GM12878 (cell line): ENCODE results near the gene TIGD1. TPM values are rescaled to one million over a fixed set of nuclear protein-coding genes. Genes with fewer than 3 reads are reported as not detected.

Experiments
- ATAC-seq: fragments of 200-7000 bp; cut with Tn5 transposase; 3 replicates; pipeline ENCODE4 v1.9.1; 2020; ENCODE audit warnings: mild to moderate bottlenecking, moderate library complexity
- BruUV-seq: library from RNA; stranded (reverse); fragments of 400-500 nt; replicated peaks from 2 replicates; lab custom pipeline; 2021; lab: Mats Ljungman, UMichigan
- CTCF ChIA-PET: fragments of 300-600 bp; sonication (Branson Sonifier 250); formaldehyde crosslinking; extraction: SDS; loops from one replicate; lab custom pipeline; 2021; ENCODE audit warnings: inconsistent platforms; lab: Yijun Ruan, JAX
- POLR2A ChIA-PET: fragments of 350-600 bp; formaldehyde crosslinking; extraction: SDS; loops from one replicate; lab custom pipeline; 2021; ENCODE audit warnings: inconsistent platforms; lab: Charles Lee
- RAD21 ChIA-PET: fragments of 300-600 bp; sonication (Branson Sonifier 250); formaldehyde crosslinking; loops from one replicate; lab custom pipeline; 2023; ENCODE audit warnings: antibody characterized with exemption; ENCODE audit not compliant: unreplicated experiment; lab: Charles Lee
- SMC1A ChIA-PET: fragments of 300-600 bp; sonication (Branson Sonifier 250); formaldehyde crosslinking; loops from one replicate; lab custom pipeline; 2023; ENCODE audit not compliant: unreplicated experiment, uncharacterized antibody; lab: Charles Lee
- DNase-seq: peaks from one replicate; pipeline ENCODE4 v3.0.0-alpha.2; 2011; ENCODE audit warnings: low read depth, low spot score
- FAIRE-seq: peaks from 3 replicates; lab custom pipeline; 2011; peaks lifted over from hg19 to GRCh38; lab: Jason Lieb, UNC
- H2AFZ ChIP-seq: 2 replicates; pipeline ENCODE4 v1.6.0; 2011; ENCODE audit warnings: low read depth, low read length, control low read depth; ENCODE audit not compliant: control insufficient read depth
- H3K27ac ChIP-seq: 2 replicates; pipeline ENCODE4 v1.5.1; 2011; ENCODE audit warnings: control low read depth; ENCODE audit not compliant: control insufficient read depth, insufficient read depth
- H3K27me3 ChIP-seq, 2 experiments: replicated peaks in 1 of 2; 2 replicates each; pipeline versions ENCODE4 v1.6.0 to v1.6.1; 2011; ENCODE audit warnings: low read length in 1 of 2; ENCODE audit not compliant: control insufficient read depth in 2 of 2, insufficient read depth in 2 of 2
- H3K36me3 ChIP-seq, 2 experiments: 2 replicates each; pipeline ENCODE4 v1.5.1; 2011; ENCODE audit warnings: low read length in 1 of 2; ENCODE audit not compliant: control insufficient read depth in 2 of 2, insufficient read depth in 2 of 2
- H3K4me1 ChIP-seq: 2 replicates; pipeline ENCODE4 v1.6.1; 2011; ENCODE audit warnings: mild to moderate bottlenecking, low read length, moderate library complexity, mixed read lengths; ENCODE audit not compliant: control insufficient read depth, insufficient read depth
- H3K4me2 ChIP-seq: 2 replicates; pipeline ENCODE4 v1.6.0; 2011; ENCODE audit warnings: control low read depth; ENCODE audit not compliant: control insufficient read depth, insufficient read depth
- H3K4me3 ChIP-seq: fragments of 200-600 bp; sonication (generic); 2 replicates; pipeline ENCODE4 v1.5.1; 2016
- H3K79me2 ChIP-seq: 2 replicates; pipeline ENCODE4 v1.6.0; 2011; ENCODE audit warnings: low read length; ENCODE audit not compliant: control insufficient read depth, insufficient read depth
- H3K9ac ChIP-seq: 2 replicates; pipeline ENCODE4 v1.8.0; 2011; ENCODE audit warnings: low read length, control low read depth, mixed read lengths; ENCODE audit not compliant: control insufficient read depth, insufficient read depth
- H3K9me3 ChIP-seq: replicated peaks from 3 replicates; pipeline ENCODE4 v1.5.1; 2011; ENCODE audit warnings: mild to moderate bottlenecking, low read length; ENCODE audit not compliant: control insufficient read depth, insufficient read depth
- H4K20me1 ChIP-seq: 2 replicates; pipeline ENCODE4 v1.6.0; 2011; ENCODE audit not compliant: control insufficient read depth, insufficient read depth
- BCL11A ChIP-seq: IDR thresholded peaks from 2 replicates; pipeline ENCODE4 v1.6.1; 2011; ENCODE audit warnings: low read depth, low read length
- CHD4 ChIP-seq: fragments of 200-600 bp; sonication (generic); IDR thresholded peaks from 2 replicates; pipeline ENCODE4 v1.6.1; 2016; ENCODE audit warnings: mild to moderate bottlenecking
- DPF2 ChIP-seq: fragments of 450-650 bp; IDR thresholded peaks from 2 replicates; pipeline ENCODE4 v1.6.1; 2017; ENCODE audit warnings: mild to moderate bottlenecking
- FOXM1 ChIP-seq: IDR thresholded peaks from 2 replicates; pipeline ENCODE4 v1.6.1; 2012; ENCODE audit warnings: low read depth, mild to moderate bottlenecking, inconsistent platforms, low read length, moderate library complexity
- KDM1A ChIP-seq: fragments of 200-600 bp; sonication (generic); IDR thresholded peaks from 2 replicates; pipeline ENCODE4 v1.6.1; 2016; ENCODE audit warnings: borderline replicate concordance
- MXI1 ChIP-seq: fragments of 150-350 bp; IDR thresholded peaks from 2 replicates; pipeline ENCODE4 v1.6.1; 2011; ENCODE audit warnings: low read depth, mild to moderate bottlenecking, inconsistent platforms, low read length, improper control_type of control experiment
- NR2C1 ChIP-seq: fragments of 450-650 bp; IDR thresholded peaks from 2 replicates; pipeline ENCODE4 v1.6.1; 2017; ENCODE audit warnings: antibody characterized with exemption, mild to moderate bottlenecking, moderate library complexity
- PAX8 ChIP-seq: fragments of 450-650 bp; IDR thresholded peaks from 2 replicates; pipeline ENCODE4 v1.6.1; 2017; ENCODE audit warnings: mild to moderate bottlenecking, moderate library complexity
- SREBF2 ChIP-seq: IDR thresholded peaks from 2 replicates; pipeline ENCODE4 v1.6.1; 2012; ENCODE audit warnings: mild to moderate bottlenecking, low read length
- ZNF207 ChIP-seq: fragments of 450-650 bp; IDR thresholded peaks from 2 replicates; pipeline ENCODE4 v1.6.1; 2014; ENCODE audit warnings: antibody characterized with exemption, mild to moderate bottlenecking, borderline replicate concordance
- ZNF622 ChIP-seq: fragments of 450-650 bp; IDR thresholded peaks from 2 replicates; pipeline ENCODE4 v1.6.1; 2017; ENCODE audit warnings: mild to moderate bottlenecking, inconsistent platforms
- WGBS: methylation state at CpG from one replicate; pipeline ENCODE4 v1.1.6; 2016; ENCODE audit warnings: low lambda C conversion rate; ENCODE audit not compliant: insufficient replicate concordance, insufficient coverage; ENCODE audit errors: missing lambda C conversion rate; 5-methylcytosine and 5-hydroxymethylcytosine counted together
- in situ Hi-C: fragments of 300-500 bp; cut with MboI; formaldehyde crosslinking; loops from 9 replicates; pipeline ENCODE4 v1.14.3; 2018; ENCODE audit warnings: mixed read lengths
- intact Hi-C: fragments of 100-400 bp; cut with micrococcal nuclease; formaldehyde crosslinking; loops from one replicate; pipeline ENCODE4 v1.14.2; 2022; ENCODE audit not compliant: unreplicated experiment
- polyA plus RNA-seq, 11 experiments: library from polyadenylated mRNA; depleted of rRNA in 4 of 11; unstranded in 6 of 11; stranded (reverse) in 5 of 11; fragments of >200 nt; fragmentation: Nextera tagmentation in 4 of 11; fragmentation: Illumina TruSeq in 1 of 11; extraction: Ambion mirVana in 4 of 11; extraction: Trizol in 1 of 11; gene quantifications; 1 replicate in 1 of 11; 2 replicates in 10 of 11; pipeline versions ENCODE4 v1.2.1 to v1.2.3, GENCODE V29; 2011 to 2016; ENCODE audit warnings: inconsistent platforms in 2 of 11, missing spikeins in 2 of 11, low read depth in 1 of 11
- total RNA-seq, 4 experiments: library from RNA; depleted of rRNA in 3 of 4; stranded (reverse); fragments of >200 nt in 3 of 4; fragmentation: Illumina TruSeq in 1 of 4; extraction: Trizol in 1 of 4; gene quantifications; 2 replicates each; pipeline versions ENCODE4 v1.2.1 to v1.2.3, GENCODE V29; 2013 to 2021
- TF ChIP-seq, protein P1 (sequence below): fragments of 450-650 bp; IDR thresholded peaks from 2 replicates; pipeline ENCODE4 v1.6.1; 2017; ENCODE audit warnings: mild to moderate bottlenecking
- TF ChIP-seq, protein P2 (sequence below): IDR thresholded peaks from 2 replicates; pipeline ENCODE4 v1.6.1; 2012; ENCODE audit warnings: low read depth, low read length, improper control_type of control experiment

The TIGD1 gene
- total and polyA plus RNA-seq, 10 of the 15 experiments (the other 5 are each of a cell fraction or from before 2014, with no cell fraction given) = 1.4 to 8.4 (median 5.6) TPM

DNA sequence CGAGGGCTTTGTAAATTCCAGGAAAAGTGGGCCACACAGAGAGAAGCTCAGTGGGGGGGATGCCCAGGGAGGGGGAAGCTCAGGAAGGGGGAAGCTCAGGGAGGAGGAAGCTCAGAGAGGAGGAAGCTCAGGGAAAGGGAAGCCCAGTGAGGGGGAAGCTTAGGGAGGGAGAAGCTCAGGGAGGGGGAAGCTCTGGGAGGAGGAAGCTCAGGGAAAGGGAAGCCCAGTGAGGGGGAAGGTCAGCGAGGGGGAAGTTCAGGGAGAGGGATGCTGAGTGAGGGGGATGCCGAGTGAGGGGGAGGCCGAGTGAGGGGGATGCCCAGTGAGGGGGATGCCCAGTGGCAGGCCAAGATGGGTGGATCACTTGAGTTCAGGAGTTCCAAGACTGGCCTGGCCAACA, 11.7 kb downstream of the TIGD1 start (continued):
- TF ChIP-seq, protein P1, sequence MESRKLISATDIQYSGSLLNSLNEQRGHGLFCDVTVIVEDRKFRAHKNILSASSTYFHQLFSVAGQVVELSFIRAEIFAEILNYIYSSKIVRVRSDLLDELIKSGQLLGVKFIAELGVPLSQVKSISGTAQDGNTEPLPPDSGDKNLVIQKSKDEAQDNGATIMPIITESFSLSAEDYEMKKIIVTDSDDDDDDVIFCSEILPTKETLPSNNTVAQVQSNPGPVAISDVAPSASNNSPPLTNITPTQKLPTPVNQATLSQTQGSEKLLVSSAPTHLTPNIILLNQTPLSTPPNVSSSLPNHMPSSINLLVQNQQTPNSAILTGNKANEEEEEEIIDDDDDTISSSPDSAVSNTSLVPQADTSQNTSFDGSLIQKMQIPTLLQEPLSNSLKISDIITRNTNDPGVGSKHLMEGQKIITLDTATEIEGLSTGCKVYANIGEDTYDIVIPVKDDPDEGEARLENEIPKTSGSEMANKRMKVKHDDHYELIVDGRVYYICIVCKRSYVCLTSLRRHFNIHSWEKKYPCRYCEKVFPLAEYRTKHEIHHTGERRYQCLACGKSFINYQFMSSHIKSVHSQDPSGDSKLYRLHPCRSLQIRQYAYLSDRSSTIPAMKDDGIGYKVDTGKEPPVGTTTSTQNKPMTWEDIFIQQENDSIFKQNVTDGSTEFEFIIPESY = no peak
- TF ChIP-seq KDM1A (no peak), CHD4 (no peak), ZNF207 (no peak), FOXM1 (no peak), NR2C1 (no peak), BCL11A (no peak)
- TF ChIP-seq, protein P2, sequence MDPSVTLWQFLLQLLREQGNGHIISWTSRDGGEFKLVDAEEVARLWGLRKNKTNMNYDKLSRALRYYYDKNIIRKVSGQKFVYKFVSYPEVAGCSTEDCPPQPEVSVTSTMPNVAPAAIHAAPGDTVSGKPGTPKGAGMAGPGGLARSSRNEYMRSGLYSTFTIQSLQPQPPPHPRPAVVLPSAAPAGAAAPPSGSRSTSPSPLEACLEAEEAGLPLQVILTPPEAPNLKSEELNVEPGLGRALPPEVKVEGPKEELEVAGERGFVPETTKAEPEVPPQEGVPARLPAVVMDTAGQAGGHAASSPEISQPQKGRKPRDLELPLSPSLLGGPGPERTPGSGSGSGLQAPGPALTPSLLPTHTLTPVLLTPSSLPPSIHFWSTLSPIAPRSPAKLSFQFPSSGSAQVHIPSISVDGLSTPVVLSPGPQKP = no peak

DNA sequence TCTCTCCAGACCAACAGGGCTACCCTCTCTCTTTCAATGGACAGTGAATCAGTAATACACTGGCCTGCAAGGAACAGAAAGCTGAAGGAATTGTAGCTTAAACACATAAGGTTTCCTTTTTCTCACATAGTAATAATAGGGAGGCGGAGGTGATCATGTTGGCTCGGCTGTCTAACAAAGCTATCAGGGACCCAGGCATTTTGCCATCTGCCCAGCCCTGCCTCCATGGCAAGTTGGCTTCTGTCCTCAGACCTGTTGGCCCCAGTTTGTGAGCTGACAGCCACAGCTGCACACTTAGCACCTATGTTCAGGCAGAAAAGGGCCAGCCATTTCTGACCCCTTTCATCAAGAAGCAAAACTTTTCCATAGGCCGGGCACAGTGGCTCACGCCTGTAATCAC, 12.9 kb downstream of the TIGD1 start:
- Histone ChIP-seq H2AFZ (no peak overlapping the region), H3K9me3 (peaks cover 6% of the 10 kb centered on the region; the same call in 2 of the 3 replicates), H3K4me1 (peaks cover 4% of the 10 kb centered on the region; the same call in 1 of the 2 replicates), H3K27ac (no peak overlapping the region), H4K20me1 (no peaks in the 10 kb centered on the region), H3K79me2 (no peaks in the 10 kb centered on the region), H3K27me3 (no peaks in the 10 kb centered on the region), H3K4me3 (no peak overlapping the region), H3K36me3 (no peaks in the 10 kb centered on the region), H3K9ac (no peak overlapping the region), H3K4me2 (no peak overlapping the region)
- RAD21 ChIA-PET = no interaction called here
- in situ Hi-C loops (no loop called here), intact Hi-C loops (no loop called here)
- 77% methylated on average over 4 of the region's 4 CpGs for WGBS
- DNase-seq (no peak), ATAC-seq (no peak), FAIRE-seq (no peak)
- CTCF ChIA-PET = interaction anchor here (1.1 kb wide), 2 partner anchors 9 to 509 kb away, joined by 3 to 4 read pairs; no protein-coding TSS in a partner anchor
- no TSS peak for BruUV-seq
- TF ChIP-seq SREBF2 (no peak), ZNF622 (no peak), MXI1 (no peak), PAX8 (no peak), DPF2 (no peak)
- POLR2A ChIA-PET = interaction anchor here (0.7 kb wide), 1 partner anchor 906 kb away, joined by 3 read pairs; no protein-coding TSS in a partner anchor
- SMC1A ChIA-PET = no interaction called here
